GM18951 (cell line): ENCODE data around the gene GADD45GIP1.

Experiments
- POLR2A ChIP-seq: IDR thresholded peaks from 4 replicates; pipeline ENCODE4 v1.6.1; 2011; ENCODE audit warnings: mild to moderate bottlenecking; ENCODE audit not compliant: insufficient read length, insufficient read depth; ENCODE audit errors: extremely low read depth
- in situ Hi-C: fragments of 300-500 bp; cut with MboI; formaldehyde crosslinking; loops from one replicate; pipeline ENCODE4 v1.12.0; 2022; ENCODE audit warnings: low sequenced_read_pairs, mixed read lengths, inconsistent platforms; ENCODE audit not compliant: unreplicated experiment

Gene GADD45GIP1

DNA sequence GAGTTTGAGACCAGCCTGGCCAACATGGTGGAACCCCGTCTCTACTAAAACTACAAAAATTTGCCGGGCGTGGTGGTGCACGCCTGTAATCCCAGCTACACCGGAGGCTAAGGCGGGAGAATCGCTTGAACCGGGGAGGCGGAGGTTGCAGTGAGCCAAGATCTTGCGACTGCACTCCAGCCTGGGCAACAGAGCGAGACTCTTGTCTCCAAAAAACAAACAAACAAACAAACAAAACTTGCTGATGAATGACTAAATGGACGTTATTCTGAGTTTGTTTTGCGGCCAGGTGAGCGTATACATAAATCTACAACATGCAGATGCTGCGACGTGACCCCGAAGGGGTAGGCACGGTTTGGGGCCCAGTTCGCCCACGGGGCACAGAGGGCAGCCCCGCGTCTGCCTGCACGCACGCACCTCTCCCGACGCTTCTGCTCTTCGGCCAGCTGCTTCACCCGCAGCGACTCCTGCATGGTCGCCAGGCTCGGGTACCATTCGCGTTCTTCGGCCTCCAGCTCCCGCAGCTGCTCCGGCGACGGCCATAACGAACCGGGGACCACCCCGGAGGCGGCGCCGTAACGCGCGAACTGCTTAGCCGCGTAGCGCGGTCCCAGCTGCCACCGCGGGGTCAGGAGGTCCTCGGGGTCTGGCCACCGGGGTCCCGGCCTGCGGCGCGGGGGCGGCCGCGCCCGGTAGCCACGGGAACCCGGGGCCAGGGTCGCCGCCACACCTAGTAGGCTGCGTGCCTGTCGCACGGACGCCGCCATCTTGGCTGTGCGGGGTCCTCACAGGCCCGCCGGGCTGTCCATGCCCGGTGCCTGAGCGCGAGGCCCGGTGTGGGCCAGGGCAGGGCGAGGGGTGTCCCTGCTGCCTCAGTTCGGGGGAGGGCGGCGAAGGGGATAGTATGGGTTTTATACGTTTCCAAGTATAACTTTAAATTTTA lies at the start of gene GADD45GIP1:
Gene GADD45GIP1 (minus strand): TSS at position 778 of the 943 bp plus-strand sequence. CDS start 11 bp downstream, at position 767.
- in situ Hi-C loops: no loop called here
- peak; percentile 97 for TF ChIP-seq POLR2A

DNA sequence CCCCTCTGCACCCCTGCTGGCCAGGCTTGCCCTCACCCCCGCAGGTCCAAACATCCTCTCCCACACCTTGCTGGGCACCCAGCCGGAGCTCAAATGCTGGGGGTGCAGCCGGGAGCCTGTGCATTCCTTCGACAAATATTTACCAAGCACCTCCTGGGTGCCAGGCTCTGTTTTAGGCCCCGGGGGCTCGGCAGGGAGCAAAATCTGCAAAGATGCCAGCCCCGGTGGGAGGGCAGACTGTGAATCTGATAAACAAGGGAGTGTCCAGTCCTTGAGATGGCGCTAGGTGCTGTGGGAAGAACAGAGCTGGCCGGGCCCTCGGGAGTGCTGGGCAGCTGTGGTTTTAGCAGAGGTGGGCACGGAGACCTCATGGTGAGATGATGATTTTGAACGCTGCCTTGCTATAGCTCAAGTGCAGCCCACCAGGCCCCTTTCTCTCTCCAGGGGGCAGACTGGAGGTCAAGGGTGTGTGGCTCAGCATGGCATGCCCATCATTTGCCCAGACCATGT lies 48.9 kb upstream of the GADD45GIP1 start:
- no peak for TF ChIP-seq POLR2A
- in situ Hi-C loops: no loop called here

GRCh38 chr19:13005253-13005652 lies 48.2 kb upstream of the GADD45GIP1 start:
- TF ChIP-seq POLR2A: no peak
- in situ Hi-C loops: no loop called here

DNA sequence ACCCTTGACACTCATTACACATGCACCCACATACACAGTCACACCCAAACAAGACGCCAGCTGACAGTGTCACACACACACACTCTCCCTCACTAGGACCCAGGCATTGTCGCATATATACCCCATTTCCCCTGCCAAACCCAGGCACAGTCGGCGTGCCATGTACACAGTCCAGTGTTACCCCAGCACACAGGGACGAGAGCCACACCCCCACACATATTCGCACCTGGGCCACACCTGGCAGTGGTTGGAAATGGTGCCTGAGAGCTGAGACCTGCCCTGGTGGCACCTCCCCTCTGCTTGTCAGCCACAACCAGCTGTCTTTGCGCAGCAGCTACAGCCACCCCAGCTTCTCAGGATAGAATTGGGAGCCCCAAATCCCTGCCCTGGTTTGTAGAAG lies 47.2 kb upstream of the GADD45GIP1 start:
- TF ChIP-seq POLR2A: no peak
- in situ Hi-C loops: no loop called here

DNA sequence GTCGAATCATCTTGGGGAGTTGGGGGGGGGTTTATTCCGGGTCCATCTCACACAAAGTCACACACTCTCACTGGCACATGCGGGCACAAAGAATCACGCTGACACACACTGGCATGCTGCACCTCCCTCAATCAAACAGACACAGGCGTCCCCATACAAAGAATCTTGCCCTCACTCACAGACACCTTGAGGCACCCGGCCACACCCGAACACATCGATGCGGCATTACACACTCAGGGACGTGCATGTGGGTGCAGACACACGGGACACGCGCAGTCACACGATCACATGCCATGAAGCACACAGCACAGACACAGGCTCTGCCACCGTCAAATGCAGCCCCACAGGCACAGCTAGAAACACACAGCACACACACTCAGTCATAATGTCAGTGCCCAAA lies 46.1 kb upstream of the GADD45GIP1 start:
- in situ Hi-C loops: no loop called here
- no peak for TF ChIP-seq POLR2A

- no peak for TF ChIP-seq POLR2A
- in situ Hi-C loops: no loop called here
Observed at GRCh38 chr19:13002166-13002898, 45.3 kb upstream of the GADD45GIP1 start.

DNA sequence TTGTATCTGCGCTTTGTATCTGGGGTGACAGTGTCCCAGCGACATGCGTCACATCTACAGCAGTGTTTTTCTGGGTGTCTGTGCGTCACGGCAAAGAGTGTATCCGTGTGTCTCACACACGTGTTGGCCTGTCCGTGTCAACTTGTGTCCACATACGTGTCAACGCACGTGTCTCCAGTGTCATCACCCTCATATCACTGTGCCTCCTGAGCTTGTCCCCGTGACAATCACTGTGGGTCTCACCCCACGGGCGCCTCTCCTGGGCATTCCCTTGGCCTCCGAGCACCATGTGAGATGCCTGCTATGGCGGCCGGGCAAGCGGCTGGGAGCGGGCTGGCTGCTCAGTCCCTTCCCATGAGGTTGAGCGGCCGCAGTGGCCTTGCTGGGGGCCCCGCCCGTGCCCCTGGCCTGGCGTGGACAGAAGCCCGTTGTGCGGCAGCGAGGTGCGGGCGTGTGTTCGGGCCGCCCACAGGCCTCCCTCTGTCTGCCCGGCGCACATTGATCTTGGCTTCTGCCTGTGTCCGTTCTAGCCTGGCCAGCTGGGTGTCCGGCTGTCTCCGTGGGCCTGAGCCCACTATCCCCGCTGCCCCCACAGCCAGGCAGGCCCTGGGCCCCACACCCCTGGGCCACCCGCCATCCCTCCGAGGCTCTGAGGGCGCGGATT lies 44.6 kb upstream of the GADD45GIP1 start:
- no peak for TF ChIP-seq POLR2A

DNA sequence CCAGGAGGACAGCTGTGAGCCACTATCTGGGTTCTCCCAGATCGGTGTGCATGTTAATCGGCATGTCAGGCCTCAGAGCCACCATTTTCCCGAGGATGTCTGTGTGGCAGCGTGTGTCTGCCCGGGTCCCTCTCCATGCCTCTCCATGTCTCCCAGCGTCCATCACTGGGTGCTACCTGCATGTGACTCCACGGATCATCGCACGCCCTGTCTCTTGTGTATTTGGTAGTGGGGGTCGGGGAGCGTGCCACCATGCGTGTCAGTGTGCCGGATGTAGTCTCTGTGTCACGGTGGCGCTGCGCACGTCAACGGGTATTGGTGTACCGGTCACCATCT lies 44.1 kb upstream of the GADD45GIP1 start:
- TF ChIP-seq POLR2A: no peak
- in situ Hi-C loops: no loop called here

More for the DNA sequence above, 44.6 kb upstream of the GADD45GIP1 start:
- in situ Hi-C loops: no loop called here

- TF ChIP-seq POLR2A: no peak
- in situ Hi-C loops: loop anchor here (25.0 kb wide), 1 partner anchor 264 kb away; no protein-coding TSS in a partner anchor
Observed at GRCh38 chr19:12997967-12998940, 41.2 kb upstream of the GADD45GIP1 start.

- no peak for TF ChIP-seq POLR2A
- in situ Hi-C loops: loop anchor here (25.0 kb wide), 1 partner anchor 265 kb away; no protein-coding TSS in a partner anchor
Observed at GRCh38 chr19:12997179-12997966, 40.4 kb upstream of the GADD45GIP1 start.

- in situ Hi-C loops: loop anchor here (25.0 kb wide), 1 partner anchor 266 kb away; no protein-coding TSS in a partner anchor
- TF ChIP-seq POLR2A: no peak
Observed at GRCh38 chr19:12996406-12997094, 39.5 kb upstream of the GADD45GIP1 start.
